H1 (cell line): ENCODE data around the gene RIPOR2. TPM values are rescaled to one million over a fixed set of nuclear protein-coding genes. Genes with fewer than 3 reads are reported as not detected.

Source experiments
- POU5F1 ChIP-seq: IDR thresholded peaks from 2 replicates; pipeline ENCODE4 v1.6.1; 2011; ENCODE audit warnings: low read depth, mild to moderate bottlenecking, low read length, moderate library complexity
- RAD21 ChIP-seq, 2 experiments: IDR thresholded peaks in 1 of 2; conservative IDR thresholded peaks in 1 of 2; 2 replicates each; pipeline ENCODE4 v1.6.1; 2011; ENCODE audit warnings: low read depth in 2 of 2, low read length in 2 of 2, improper control_type of control experiment in 1 of 2, inconsistent platforms in 1 of 2, mild to moderate bottlenecking in 1 of 2, moderate library complexity in 1 of 2
- polyA plus RNA-seq, 7 experiments: library from polyadenylated mRNA; depleted of rRNA in 3 of 7; stranded (reverse) in 5 of 7; unstranded in 2 of 7; fragments of >200 nt in 5 of 7; fragments of 200-250 nt in 2 of 7; gene quantifications; 1 replicate in 5 of 7; 2 replicates in 1 of 7; 4 replicates in 1 of 7; pipeline versions ENCODE4 v1.2.1 to v1.2.3, GENCODE V29; 2011 to 2013; ENCODE audit warnings: missing spikeins in 2 of 7, mixed read lengths in 2 of 7
- total RNA-seq: library from RNA; stranded (reverse); fragmentation: NEBNext Ultra II Directional; extraction: Animal tissue kit (Norgen Biotek cat#: 25700); gene quantifications from 2 replicates; pipeline ENCODE4 v1.2.1, GENCODE V29; 2021

The RIPOR2 gene
- total and polyA plus RNA-seq, 2 of the 8 experiments (the other 6 are each of a cell fraction or from before 2014, with no cell fraction given): 16.7 to 45.6 TPM

DNA sequence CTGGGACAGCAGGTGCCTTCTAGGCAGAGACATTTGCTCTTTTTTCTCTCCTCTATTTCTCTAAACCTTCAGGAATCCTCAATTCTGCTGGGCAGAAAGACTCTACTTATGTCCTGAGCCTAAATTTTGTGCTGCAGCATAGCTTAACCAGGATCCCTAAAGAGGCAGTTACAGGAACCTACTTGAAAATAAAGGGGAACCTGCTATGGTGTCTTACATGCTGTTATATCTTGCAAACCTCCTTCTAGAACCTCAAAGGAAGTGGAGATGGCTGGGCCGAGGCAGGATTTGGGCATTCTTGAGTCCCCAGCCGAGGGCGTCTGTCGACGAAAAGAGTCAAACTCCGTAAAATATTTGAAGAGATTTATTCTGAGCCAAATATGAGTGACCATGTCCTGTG, 178.1 kb downstream of the RIPOR2 start (continued):
- TF ChIP-seq POU5F1: no peak
- TF ChIP-seq RAD21 (IDR thresholded peaks at IDR 0.05 in 1 of 2, conservative IDR thresholded peaks at IDR 0.05 in 1 of 2; ENCODE audit: low read depth in 2 of 2, low read length in 2 of 2): no peak
